HEK293T (cell line): ENCODE measurements around the gene EFHC1.

Experiments
- ARNT ChIP-seq: fragments of 450-650 bp; IDR thresholded peaks from 2 replicates; pipeline ENCODE4 v1.6.1; 2017; ENCODE audit warnings: mild to moderate bottlenecking
- ELF4 ChIP-seq: fragments of 450-650 bp; IDR thresholded peaks from 2 replicates; pipeline ENCODE4 v1.6.1; 2017; ENCODE audit warnings: antibody characterized with exemption
- FOXK2 ChIP-seq: fragments of 450-650 bp; IDR thresholded peaks from 2 replicates; pipeline ENCODE4 v1.6.1; 2016; ENCODE audit warnings: mild to moderate bottlenecking
- HDGF ChIP-seq: fragments of 450-650 bp; IDR thresholded peaks from 2 replicates; pipeline ENCODE4 v1.6.1; 2017; ENCODE audit warnings: antibody characterized with exemption, borderline replicate concordance
- TARDBP ChIP-seq: fragments of 450-650 bp; IDR thresholded peaks from 2 replicates; pipeline ENCODE4 v1.6.1; 2016

- TF ChIP-seq FOXK2 (no peak), HDGF (no peak), ELF4 (no peak), TARDBP (no peak), ARNT (no peak)
Measured at GRCh38 chr6:52555518-52556233, 135.5 kb downstream of the EFHC1 start.
